Kidney epithelial cell (primary cell): Measurements from ENCODE around the gene EPB41L4B. TPM values are rescaled to one million over a fixed set of nuclear protein-coding genes. Genes with fewer than 3 reads are reported as not detected.

Source experiments
- DNase-seq: peaks from one replicate; pipeline ENCODE4 v3.0.0-alpha.2; 2010; ENCODE audit warnings: low read depth
- H3K27me3 ChIP-seq: 2 replicates; pipeline ENCODE4 v1.6.0; 2011; ENCODE audit warnings: low read length; ENCODE audit not compliant: control insufficient read depth, insufficient read depth
- H3K36me3 ChIP-seq: 2 replicates; pipeline ENCODE4 v1.5.1; 2011; ENCODE audit warnings: low read length; ENCODE audit not compliant: control insufficient read depth, insufficient read depth
- H3K4me3 ChIP-seq: 2 replicates; pipeline ENCODE4 v1.5.1; 2011; ENCODE audit warnings: low read depth, mild to moderate bottlenecking, control low read depth, low read length
- total RNA-seq: library from RNA; depleted of rRNA; stranded (reverse); fragments of >200 nt; gene quantifications from 2 replicates; pipeline ENCODE4 v1.2.3, GENCODE V29; 2015
- TF ChIP-seq, protein P1 (sequence below): IDR thresholded peaks from 2 replicates; pipeline ENCODE4 v1.5.1; 2011; ENCODE audit warnings: mild to moderate bottlenecking, moderate library complexity, low read length, control low read depth, inconsistent platforms; ENCODE audit not compliant: insufficient read depth, poor library complexity, severe bottlenecking

EPB41L4B gene
- total RNA-seq, 1 donor from 2014 or later: 11.0 TPM

DNA sequence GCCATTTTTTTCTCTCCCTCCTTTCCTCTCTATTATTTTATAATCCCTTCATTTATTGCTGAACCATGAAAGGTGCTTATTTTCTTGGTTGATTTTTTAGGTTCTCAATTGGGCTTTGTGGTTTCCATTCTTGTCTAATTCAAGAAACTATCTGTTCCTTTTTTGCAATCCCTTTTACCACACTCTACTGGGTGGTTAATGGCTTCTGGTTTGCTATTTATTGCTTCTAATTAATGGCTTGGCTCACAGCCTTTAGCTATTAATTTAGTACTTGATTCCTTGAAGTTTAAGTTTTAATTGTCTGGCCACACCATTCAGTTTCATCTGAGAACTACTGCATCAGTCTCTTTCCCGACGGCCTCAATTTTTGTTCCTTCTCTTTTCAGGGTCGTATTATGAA, 159.4 kb downstream of the EPB41L4B start:
- Histone ChIP-seq H3K36me3 (no peaks in the 10 kb centered on the region), H3K27me3 (peaks cover 4% of the 10 kb centered on the region), H3K4me3 (no peak overlapping the region)
- DNase-seq: no peak
- TF ChIP-seq, protein P1, sequence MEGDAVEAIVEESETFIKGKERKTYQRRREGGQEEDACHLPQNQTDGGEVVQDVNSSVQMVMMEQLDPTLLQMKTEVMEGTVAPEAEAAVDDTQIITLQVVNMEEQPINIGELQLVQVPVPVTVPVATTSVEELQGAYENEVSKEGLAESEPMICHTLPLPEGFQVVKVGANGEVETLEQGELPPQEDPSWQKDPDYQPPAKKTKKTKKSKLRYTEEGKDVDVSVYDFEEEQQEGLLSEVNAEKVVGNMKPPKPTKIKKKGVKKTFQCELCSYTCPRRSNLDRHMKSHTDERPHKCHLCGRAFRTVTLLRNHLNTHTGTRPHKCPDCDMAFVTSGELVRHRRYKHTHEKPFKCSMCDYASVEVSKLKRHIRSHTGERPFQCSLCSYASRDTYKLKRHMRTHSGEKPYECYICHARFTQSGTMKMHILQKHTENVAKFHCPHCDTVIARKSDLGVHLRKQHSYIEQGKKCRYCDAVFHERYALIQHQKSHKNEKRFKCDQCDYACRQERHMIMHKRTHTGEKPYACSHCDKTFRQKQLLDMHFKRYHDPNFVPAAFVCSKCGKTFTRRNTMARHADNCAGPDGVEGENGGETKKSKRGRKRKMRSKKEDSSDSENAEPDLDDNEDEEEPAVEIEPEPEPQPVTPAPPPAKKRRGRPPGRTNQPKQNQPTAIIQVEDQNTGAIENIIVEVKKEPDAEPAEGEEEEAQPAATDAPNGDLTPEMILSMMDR: no peak

DNA sequence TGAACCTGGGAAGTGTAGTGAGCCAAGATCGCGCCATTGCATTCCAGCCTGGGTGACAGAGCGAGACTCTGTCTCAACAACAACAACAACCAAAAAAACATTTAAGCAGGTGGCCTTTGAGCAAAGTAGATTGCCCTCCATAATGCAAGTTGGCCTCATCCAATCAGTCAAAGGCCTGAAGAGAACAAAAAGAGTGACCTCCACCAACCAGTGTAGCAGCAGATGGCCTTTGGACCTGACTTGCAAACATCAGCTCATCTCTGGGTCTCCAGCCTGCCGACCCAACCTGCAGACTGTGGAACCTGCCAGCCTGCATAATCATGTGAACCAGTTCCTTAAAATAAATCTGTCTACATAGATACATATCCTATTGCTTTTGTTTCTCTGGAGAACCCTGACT, 161.3 kb downstream of the EPB41L4B start:
- Histone ChIP-seq H3K36me3 (no peaks in the 10 kb centered on the region), H3K27me3 (no peaks in the 10 kb centered on the region), H3K4me3 (no peak overlapping the region)
- TF ChIP-seq, protein P1: no peak
- DNase-seq: no peak

DNA sequence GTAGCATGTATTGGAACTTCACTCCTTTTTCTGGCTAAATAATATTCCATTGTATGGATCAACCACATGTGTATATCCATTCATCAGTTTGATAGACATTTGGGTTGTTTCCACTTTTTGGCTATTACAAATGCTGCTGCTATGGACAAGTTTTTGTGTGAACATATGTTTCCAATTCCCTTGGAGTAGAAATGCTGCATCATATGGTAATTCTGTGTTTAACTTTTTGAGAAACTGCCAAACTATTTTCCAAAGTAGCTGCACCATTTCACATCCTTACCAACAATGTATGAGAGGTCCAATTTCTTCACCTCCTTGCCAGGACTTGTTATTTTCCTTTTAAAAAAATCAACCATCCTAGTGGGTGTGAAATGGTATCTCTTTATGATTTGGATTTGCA, 162.2 kb downstream of the EPB41L4B start:
- Histone ChIP-seq H3K27me3 (no peaks in the 10 kb centered on the region), H3K36me3 (no peaks in the 10 kb centered on the region), H3K4me3 (no peak overlapping the region)
- DNase-seq: no peak
- TF ChIP-seq, protein P1: no peak

DNA sequence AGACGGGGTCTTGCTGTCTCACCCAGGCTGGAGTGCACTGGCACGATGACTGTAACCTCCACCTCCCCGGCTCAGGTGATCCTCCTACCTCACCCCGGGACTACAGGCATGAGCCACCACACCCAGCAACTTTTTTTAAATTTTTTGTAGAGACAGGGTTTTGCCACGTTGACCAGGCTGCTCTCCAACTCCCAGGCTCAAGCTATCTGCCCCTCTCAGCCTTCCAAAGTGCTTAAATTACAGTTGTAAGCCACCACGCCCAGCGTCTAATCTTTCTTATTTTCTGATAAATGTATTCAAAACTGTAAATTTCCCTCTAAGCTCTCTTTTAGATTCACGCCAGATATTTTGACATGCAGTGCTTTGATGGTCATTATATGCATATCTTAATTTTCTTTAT, 164.2 kb downstream of the EPB41L4B start:
- Histone ChIP-seq H3K27me3 (no peaks in the 10 kb centered on the region), H3K4me3 (no peak overlapping the region), H3K36me3 (no peaks in the 10 kb centered on the region)
- TF ChIP-seq, protein P1: no peak
- no peak for DNase-seq

DNA sequence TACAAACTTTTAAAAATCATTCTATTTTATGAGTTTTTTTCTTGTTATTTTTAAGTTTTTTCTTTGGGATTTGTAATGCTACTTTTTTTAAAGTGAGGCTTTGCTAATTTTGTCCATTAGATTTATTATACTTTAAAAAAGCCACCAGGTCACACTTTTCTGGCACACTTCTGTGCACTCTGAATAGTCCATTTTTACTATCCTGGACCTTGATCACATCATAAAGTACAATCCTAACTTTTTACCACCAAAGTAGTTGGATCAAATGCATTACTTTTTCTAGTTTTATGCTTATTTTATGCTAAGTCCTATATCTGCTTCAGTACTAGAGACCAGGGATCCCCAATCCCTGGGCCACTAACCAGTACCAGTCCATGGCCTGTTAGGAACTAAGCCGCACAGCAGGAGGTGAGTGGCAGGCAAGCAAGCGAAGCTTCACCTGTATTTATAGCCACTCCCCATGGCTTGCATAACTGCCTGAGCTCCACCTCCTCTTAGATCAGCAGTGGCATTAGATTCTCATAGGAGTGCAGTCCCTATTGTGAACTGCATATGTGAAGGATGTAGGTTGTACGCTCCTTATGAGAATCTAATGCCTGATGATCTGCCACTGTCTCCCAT, 169.8 kb downstream of the EPB41L4B start:
- no peak overlapping the region for H3K4me3 ChIP-seq
- TF ChIP-seq, protein P1: no peak
- no peaks in the 10 kb centered on the region for H3K36me3 ChIP-seq
- no peaks in the 10 kb centered on the region for H3K27me3 ChIP-seq
- no peak for DNase-seq

DNA sequence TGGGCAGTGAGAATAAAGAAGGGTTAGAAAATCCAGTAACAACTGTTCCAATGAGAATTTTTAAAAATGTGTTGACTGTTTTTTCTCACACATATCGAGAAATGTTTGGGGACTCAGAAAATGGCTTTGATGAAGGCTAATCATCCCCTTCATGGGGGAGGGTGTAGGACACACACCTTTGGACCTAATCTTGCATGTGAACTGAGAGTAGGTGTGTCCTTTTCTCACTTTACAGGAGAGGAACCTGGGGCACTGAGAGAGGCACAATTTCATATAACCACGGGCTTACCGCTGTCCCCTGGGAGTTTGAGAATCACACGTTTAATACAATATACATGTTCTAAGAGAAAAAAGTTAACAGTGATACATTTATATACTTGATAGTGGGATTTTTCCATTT, 171.1 kb downstream of the EPB41L4B start:
- TF ChIP-seq, protein P1: no peak
- H3K4me3 ChIP-seq: no peak overlapping the region
- H3K27me3 ChIP-seq: no peaks in the 10 kb centered on the region
- no peak for DNase-seq
- no peaks in the 10 kb centered on the region for H3K36me3 ChIP-seq
